SU-DHL-6 (cell line): ENCODE data around the gene DIAPH1.

Experiments
- CTCF ChIP-seq: fragments of 200-600 bp; sonication (generic); IDR thresholded peaks from one replicate; pipeline ENCODE4 v1.5.1; 2017; ENCODE audit warnings: antibody characterized with exemption, mild to moderate bottlenecking, low read length, moderate library complexity; ENCODE audit not compliant: insufficient read depth, poor library complexity, severe bottlenecking
- EZH2phosphoT487 ChIP-seq: fragments of 200-600 bp; sonication (generic), shearing (Covaris generic); conservative IDR thresholded peaks from 2 replicates; pipeline ENCODE4 v1.6.1; 2018; ENCODE audit warnings: mild to moderate bottlenecking, antibody characterized with exemption, low read length, moderate library complexity, mixed read lengths

- TF ChIP-seq CTCF (no peak), EZH2phosphoT487 (no peak)
Observed at GRCh38 chr5:141559461-141559860, 59.3 kb downstream of the DIAPH1 start.
